ENCODE measurements around the gene LHFPL2. TPM values are rescaled to one million over a fixed set of nuclear protein-coding genes. Genes with fewer than 3 reads are reported as not detected.
A peak's percentile ranks its signal among the peaks of the same experiment; 100 is the strongest.
"Not testable (repeated sequence)": the region's sequence is repeated elsewhere in the genome, so short reads cannot be mapped to it uniquely, and the experiment has no call there.

LHFPL2 gene
- total RNA-seq, 1 experiment from 2014 or later = 48.8 TPM

DNA sequence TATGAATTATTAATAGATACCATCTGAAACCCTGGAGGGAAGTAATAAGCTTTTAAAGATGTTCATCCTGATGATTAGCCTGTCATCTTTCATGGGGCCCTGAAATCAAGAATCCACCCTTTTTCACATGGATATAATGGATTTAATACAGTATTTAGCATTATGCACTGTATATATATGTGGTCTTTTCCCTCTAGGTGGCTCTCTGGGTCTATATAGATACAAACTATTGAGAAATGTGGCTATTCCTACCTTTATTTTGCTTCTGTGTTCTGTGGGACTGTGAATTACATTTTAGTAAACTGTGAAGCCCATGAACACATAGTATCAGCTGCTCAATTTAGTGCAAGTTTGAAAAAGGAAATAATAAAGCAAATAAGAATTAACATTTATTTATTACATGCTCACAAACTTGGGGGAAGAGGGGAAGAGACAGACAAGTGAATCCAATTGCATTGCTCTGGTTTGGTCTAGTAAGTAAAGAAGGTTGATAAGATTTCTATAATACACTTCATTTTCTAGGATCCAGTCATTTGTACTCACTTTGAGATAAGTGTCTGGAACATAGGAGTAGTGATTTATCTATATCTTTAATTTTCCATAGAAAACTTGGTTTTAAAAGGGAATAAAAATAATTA, 176.0 kb downstream of the LHFPL2 start:
- peak; percentile 46 for DNase-seq (ENCODE audit: low spot score)

DNA sequence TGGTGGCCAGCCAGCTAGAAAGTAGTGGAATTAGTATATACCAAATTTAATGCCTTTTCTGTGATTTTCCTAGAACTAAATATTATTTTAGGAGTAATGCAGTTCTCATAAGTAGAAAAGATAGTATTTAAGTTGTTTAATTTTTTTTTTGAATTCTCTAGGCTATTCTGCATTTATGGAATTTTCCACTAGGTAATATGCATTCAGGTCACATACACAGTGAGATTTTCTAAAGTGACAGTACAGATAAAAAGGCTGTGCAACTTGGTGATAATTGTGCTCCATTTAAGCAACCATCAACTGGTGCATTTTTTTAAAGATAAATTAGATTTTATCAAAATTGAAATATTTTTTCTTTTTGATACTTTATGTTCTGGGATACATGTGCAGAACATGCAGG, 176.7 kb downstream of the LHFPL2 start:
- no peak for DNase-seq (ENCODE audit: low spot score)

DNA sequence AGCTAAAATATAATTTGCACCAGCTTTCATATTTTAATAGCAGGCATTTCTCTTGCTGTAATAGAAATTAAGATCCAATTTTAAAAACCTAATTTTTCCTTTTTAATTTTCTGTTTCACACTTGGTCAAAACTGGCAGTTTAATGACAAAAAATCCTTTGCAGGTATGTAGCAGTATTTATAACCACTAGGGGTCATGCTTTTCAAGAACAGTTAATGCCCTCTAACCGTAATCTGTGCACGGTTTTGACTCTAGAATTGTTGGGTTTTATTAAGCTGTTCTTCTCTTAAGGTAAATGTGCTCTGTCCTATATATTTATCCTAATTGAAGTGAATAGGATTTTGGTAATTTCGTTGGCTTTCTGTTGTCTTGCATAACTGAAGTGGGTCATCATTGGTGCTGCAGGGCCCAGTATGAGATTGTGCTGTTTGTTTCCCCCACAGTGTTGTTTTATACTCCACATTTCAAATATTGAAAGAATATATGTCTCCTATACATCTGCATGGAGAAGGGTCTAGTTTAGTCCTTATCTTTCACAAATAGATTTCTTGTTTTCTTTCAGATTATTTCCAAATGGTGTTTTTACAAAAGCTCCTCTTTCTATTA, 180.7 kb downstream of the LHFPL2 start:
- peak; percentile 53 for DNase-seq (ENCODE audit: low spot score)

DNA sequence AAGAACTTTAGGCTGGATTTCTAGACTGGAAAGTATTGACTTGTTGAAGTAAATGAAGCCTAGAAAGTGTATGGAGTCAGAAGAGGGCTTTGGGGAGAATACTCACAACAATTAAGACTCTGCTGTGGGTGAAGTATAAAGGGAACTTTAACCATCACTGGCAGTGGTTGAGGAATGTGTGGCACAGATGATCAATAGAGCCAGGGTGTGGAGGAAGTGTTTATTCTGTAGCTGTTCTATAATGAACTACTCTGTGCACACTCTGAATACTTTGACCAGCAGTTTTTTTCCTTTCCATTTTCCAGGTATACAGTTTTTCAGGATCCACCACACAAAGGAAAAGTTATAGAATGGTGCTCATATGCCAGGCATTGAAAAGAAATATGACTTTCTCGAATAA, 181.4 kb downstream of the LHFPL2 start:
- no peak for DNase-seq (ENCODE audit: low spot score)

DNA sequence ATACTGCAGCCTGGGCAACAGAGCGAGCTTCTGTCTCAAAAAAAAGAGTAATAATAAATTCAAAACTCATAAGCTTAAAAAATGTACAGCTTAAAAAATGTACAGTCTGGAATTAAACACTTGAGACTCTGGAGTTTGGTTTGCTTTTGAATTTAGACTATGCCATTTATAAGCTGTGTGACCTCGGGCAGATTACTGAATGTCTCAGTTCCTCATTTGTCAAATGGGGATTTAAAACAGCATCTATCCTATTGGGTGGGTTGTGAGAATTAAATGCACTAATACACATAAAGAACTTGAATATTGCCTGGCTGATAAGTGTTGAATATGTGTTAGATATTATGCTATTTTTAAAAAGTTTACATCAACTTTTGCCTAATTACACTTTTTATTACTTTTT, 189.7 kb downstream of the LHFPL2 start:
- DNase-seq (ENCODE audit: low spot score) = no peak

DNA sequence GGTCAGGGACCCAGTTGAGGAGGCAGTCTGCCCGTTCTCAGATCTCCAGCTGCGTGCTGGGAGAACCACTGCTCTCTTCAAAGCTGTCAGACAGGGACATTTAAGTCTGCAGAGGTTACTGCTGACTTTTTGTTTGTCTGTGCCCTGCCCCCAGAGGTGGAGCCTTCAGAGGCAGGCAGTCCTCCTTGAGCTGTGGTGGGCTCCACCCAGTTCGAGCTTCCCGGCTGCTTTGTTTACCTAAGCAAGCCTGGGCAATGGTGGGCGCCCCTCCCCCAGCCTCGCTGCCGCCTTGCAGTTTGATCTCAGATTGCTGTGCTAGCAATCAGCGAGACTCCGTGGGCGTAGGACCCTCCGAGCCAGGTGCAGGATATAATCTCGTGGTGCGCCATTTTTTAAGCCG, 191.1 kb downstream of the LHFPL2 start:
- DNase-seq (ENCODE audit: low spot score) = not testable (repeated sequence)

DNA sequence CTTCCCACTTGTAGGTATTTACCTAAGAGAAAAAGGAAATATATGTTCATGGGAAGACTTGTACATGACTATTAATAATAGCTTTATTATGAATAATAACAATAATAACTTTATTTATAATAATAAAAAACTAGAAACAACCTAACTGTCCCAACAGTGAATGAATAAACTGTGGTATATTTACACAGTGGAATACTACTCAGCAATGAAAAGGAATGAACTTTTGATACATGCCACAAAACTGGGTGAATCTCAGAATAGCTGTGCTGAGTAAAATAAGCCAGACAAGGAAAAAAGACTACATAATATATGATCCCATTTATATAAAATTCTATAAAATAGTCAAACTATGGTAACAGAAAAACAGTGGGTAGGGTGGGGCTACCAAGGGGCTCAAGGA, 199.5 kb downstream of the LHFPL2 start:
- DNase-seq (ENCODE audit: low spot score) = no peak

DNA sequence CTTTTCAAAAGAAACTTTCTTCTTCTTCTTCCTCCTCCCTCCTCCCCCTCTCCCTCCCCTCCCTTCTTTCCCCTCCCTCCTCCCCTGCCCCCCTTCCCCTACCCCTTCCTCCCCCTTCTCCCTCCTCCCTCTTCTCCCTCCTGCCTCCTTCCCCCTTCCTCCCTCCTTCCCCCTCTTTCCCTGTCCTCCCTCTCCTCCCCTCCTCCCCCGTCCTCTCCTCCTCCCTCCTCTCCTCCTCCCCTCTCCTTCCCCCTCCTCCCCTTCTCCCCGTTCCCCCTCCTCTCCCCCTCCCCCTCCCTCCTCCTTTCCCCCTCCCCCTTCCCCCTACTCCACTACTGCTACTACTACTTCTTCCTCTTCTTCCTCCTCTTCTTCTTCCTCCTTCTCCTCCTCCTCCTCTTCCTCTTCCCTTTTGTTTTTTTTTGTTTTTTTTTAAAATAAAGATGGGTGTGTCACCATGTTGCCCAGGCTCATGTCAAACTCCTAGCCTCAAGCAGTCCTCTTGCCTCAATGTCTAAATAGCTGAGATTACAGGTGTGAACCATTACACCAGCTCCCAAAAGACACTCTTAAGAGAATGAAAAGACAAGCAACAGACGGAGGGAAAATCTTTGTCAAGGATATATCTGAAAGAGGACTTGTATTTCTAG, 200.7 kb downstream of the LHFPL2 start:
- no peak for DNase-seq (ENCODE audit: low spot score)
